A673 (cell line): ENCODE results near the gene EBPL.

ENCODE experiments used
- EZH2 ChIP-seq: fragments of 200-600 bp; sonication (generic); IDR thresholded peaks from 2 replicates; pipeline ENCODE4 v1.6.1; 2017; ENCODE audit warnings: borderline replicate concordance, low read depth, mild to moderate bottlenecking, mixed read lengths, antibody characterized with exemption, low read length; ENCODE audit not compliant: poor library complexity, severe bottlenecking
- TF ChIP-seq, protein P1 (sequence below): fragments of 300-800, 200-600 bp; sonication (generic); conservative IDR thresholded peaks from 2 replicates; pipeline ENCODE4 v1.5.1; 2017; ENCODE audit warnings: low read depth, mild to moderate bottlenecking, antibody characterized with exemption, low read length, moderate library complexity, mixed read lengths

DNA sequence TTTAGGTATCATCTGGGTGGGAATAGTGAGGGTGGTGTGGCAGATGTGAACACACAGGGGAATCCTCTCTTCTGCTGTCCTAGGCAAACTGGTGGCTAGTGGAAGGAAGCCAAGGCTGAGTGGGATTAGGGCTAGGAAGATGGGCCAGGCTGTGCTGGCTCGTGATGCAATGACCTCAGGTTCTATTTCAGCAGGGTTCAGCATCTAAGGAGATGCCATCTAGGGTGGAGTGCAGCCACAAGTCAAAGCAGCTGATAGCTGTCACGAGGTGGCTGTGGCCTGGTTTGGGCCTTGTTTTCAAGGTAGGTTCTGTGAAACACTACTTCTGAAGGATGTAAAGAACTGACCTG, 41.3 kb downstream of the EBPL start:
- TF ChIP-seq, protein P1, sequence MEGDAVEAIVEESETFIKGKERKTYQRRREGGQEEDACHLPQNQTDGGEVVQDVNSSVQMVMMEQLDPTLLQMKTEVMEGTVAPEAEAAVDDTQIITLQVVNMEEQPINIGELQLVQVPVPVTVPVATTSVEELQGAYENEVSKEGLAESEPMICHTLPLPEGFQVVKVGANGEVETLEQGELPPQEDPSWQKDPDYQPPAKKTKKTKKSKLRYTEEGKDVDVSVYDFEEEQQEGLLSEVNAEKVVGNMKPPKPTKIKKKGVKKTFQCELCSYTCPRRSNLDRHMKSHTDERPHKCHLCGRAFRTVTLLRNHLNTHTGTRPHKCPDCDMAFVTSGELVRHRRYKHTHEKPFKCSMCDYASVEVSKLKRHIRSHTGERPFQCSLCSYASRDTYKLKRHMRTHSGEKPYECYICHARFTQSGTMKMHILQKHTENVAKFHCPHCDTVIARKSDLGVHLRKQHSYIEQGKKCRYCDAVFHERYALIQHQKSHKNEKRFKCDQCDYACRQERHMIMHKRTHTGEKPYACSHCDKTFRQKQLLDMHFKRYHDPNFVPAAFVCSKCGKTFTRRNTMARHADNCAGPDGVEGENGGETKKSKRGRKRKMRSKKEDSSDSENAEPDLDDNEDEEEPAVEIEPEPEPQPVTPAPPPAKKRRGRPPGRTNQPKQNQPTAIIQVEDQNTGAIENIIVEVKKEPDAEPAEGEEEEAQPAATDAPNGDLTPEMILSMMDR: no peak
- no peak for TF ChIP-seq EZH2
